Keratinocyte (primary cell): ENCODE data around the gene SMTN. TPM values are rescaled to one million over a fixed set of nuclear protein-coding genes. Genes with fewer than 3 reads are reported as not detected.

Experiments
- DNase-seq: peaks from one replicate; pipeline ENCODE4 v3.0.0-alpha.2; 2011; ENCODE audit warnings: low read depth, missing footprints, low spot score
- FAIRE-seq: peaks from 2 replicates; lab custom pipeline; 2011; peaks lifted over from hg19 to GRCh38; lab: Jason Lieb, UNC
- H2AFZ ChIP-seq: 2 replicates; pipeline ENCODE4 v1.6.0; 2012; ENCODE audit warnings: low read length, control low read depth, inconsistent platforms; ENCODE audit not compliant: control insufficient read depth
- H3K27ac ChIP-seq: 2 replicates; pipeline ENCODE4 v1.5.1; 2011; ENCODE audit warnings: low read length; ENCODE audit not compliant: control insufficient read depth, insufficient read depth
- H3K27me3 ChIP-seq: 3 replicates; pipeline ENCODE4 v1.6.0; 2011; ENCODE audit warnings: low read length; ENCODE audit not compliant: control insufficient read depth, insufficient read depth; ENCODE audit errors: extremely low read depth
- H3K36me3 ChIP-seq, 2 experiments: 2 replicates in 1 of 2; 3 replicates in 1 of 2; pipeline ENCODE4 v1.5.1; 2011; ENCODE audit warnings: low read length in 2 of 2, mild to moderate bottlenecking in 1 of 2; ENCODE audit not compliant: control insufficient read depth in 2 of 2, insufficient read depth in 2 of 2; ENCODE audit errors: extremely low read depth in 1 of 2
- H3K4me1 ChIP-seq: 3 replicates; pipeline ENCODE4 v1.5.1; 2011; ENCODE audit warnings: low read length; ENCODE audit not compliant: control insufficient read depth, insufficient read depth; ENCODE audit errors: extremely low read depth
- H3K4me2 ChIP-seq: 3 replicates; pipeline ENCODE4 v1.6.0; 2011; ENCODE audit warnings: low read depth, low read length; ENCODE audit not compliant: control insufficient read depth, insufficient read depth; ENCODE audit errors: extremely low read depth
- H3K4me3 ChIP-seq, 3 experiments: fragments of 200-600 bp in 1 of 3; sonication (generic) in 1 of 3; 2 replicates in 2 of 3; 3 replicates in 1 of 3; pipeline ENCODE4 v1.5.1; 2011 to 2016; ENCODE audit warnings: low read length in 3 of 3, mild to moderate bottlenecking in 3 of 3, control low read depth in 2 of 3, inconsistent platforms in 1 of 3, low read depth in 1 of 3, mixed read lengths in 1 of 3, mixed run types in 1 of 3, moderate library complexity in 1 of 3; ENCODE audit not compliant: control insufficient read depth in 2 of 3, insufficient read depth in 2 of 3; ENCODE audit errors: extremely low read depth in 1 of 3
- H3K79me2 ChIP-seq: 2 replicates; pipeline ENCODE4 v1.6.0; 2012; ENCODE audit warnings: low read length; ENCODE audit not compliant: control insufficient read depth, insufficient read depth
- H3K9ac ChIP-seq: 3 replicates; pipeline ENCODE4 v1.6.0; 2011; ENCODE audit warnings: low read length; ENCODE audit not compliant: control insufficient read depth, insufficient read depth; ENCODE audit errors: extremely low read depth
- H3K9me1 ChIP-seq: 3 replicates; pipeline ENCODE4 v1.6.0; 2011; ENCODE audit warnings: low read length; ENCODE audit not compliant: control insufficient read depth, insufficient read depth; ENCODE audit errors: extremely low read depth
- H3K9me3 ChIP-seq: 2 replicates; pipeline ENCODE4 v1.5.1; 2012; ENCODE audit warnings: low read depth, low read length; ENCODE audit not compliant: control insufficient read depth
- H4K20me1 ChIP-seq: 3 replicates; pipeline ENCODE4 v1.6.0; 2011; ENCODE audit warnings: low read length; ENCODE audit not compliant: control insufficient read depth, insufficient read depth; ENCODE audit errors: extremely low read depth
- CTCF ChIP-seq, 3 experiments: IDR thresholded peaks in 1 of 3; conservative IDR thresholded peaks in 1 of 3; optimal IDR thresholded peaks in 1 of 3; 2 replicates in 2 of 3; 3 replicates in 1 of 3; pipeline versions ENCODE3 to v1.5.1; 2011; ENCODE audit warnings: low read length in 3 of 3, mild to moderate bottlenecking in 3 of 3, moderate library complexity in 2 of 3, control low read depth in 1 of 3, inconsistent platforms in 1 of 3; ENCODE audit not compliant: insufficient read depth in 2 of 3; ENCODE audit errors: extremely low read depth in 1 of 3
- EZH2 ChIP-seq: IDR thresholded peaks from one replicate; pipeline ENCODE4 v1.6.1; 2012; ENCODE audit warnings: inconsistent platforms, mild to moderate bottlenecking, low read length, moderate library complexity
- dilution Hi-C: fragments of 300-500 bp; cut with MboI; formaldehyde crosslinking; loops from one replicate; pipeline ENCODE4 v1.7.0; 2020; ENCODE audit warnings: low sequenced_read_pairs; ENCODE audit not compliant: extremely low pct_ligation_motif_present
- polyA plus RNA-seq, 5 experiments: library from polyadenylated mRNA; depleted of rRNA in 3 of 5; stranded (reverse) in 3 of 5; stranded (forward) in 1 of 5; unstranded in 1 of 5; fragments of >200 nt; gene quantifications; 1 replicate in 1 of 5; 2 replicates in 3 of 5; 3 replicates in 1 of 5; pipeline versions ENCODE4 v1.2.1 to v1.2.3, GENCODE V29; 2011 to 2012; ENCODE audit warnings: missing spikeins in 2 of 5, low read depth in 1 of 5, low replicate concordance in 1 of 5

Gene SMTN
- polyA plus RNA-seq, 1 donor (not counting 4 experiments of a cell fraction or from before 2014, with no cell fraction given): 61.2 TPM

- FAIRE-seq (no peak), DNase-seq (no peak)
- no peak for TF ChIP-seq EZH2
- no peak for TF ChIP-seq CTCF (optimal IDR thresholded peaks at IDR 0.05 in 1 of 3, IDR thresholded peaks at IDR 0.05 in 1 of 3, conservative IDR thresholded peaks at IDR 0.05 in 1 of 3; ENCODE audit: extremely low read depth in 1 of 3, insufficient read depth in 2 of 3, low read length in 3 of 3)
- Histone ChIP-seq H4K20me1 (no peaks in the 10 kb centered on the region), H3K4me1 (peaks cover 8% of the 10 kb centered on the region), H3K27ac (no peak overlapping the region), H3K36me3 (no peaks in the 10 kb centered on the region), H3K9ac (no peak overlapping the region), H3K4me3 (no peak overlapping the region), H3K9me1 (no peaks in the 10 kb centered on the region), H3K79me2 (no peaks in the 10 kb centered on the region), H2AFZ (peak overlapping the region; percentile 71), H3K9me3 (no peaks in the 10 kb centered on the region), H3K27me3 (no peaks in the 10 kb centered on the region), H3K4me2 (no peak overlapping the region)
- dilution Hi-C loops: no loop called here
These were observed 67.4 kb downstream of the SMTN start for GRCh38 chr22:31148488-31148887.

DNA sequence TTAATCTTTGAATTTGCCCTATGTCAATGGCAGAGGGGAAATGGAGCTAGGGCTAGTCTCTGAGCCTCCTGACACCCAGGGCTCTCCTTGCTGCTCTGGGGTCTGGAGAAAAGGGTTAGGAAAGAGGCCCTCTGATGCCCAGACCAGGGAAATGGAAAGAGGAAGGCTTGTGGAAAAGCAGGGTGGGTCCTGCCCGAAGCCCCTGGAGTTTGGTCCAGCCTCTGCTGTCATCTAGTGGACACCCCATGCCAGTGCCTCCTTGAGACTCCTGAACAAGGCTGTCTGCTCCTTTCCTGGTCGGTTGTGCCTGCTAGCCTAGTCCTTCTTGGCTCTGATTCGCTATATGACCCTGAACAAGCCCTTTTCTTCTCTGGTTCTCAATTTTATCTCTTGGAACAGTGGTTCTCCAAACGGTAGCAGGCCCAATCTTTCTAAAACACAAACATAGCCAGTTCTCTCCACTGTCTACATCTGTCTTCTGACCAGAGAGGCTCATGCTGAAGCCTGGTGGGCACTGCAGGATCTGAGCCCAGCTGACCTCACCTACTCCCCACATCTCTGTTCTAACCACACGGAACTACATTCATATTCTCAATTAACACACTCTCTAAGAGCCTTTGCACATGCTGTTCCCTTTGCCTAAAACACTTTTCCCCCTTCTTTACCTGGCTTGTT lies 68.0 kb downstream of the SMTN start:
- Histone ChIP-seq H3K4me3 (no peak overlapping the region), H3K27me3 (no peaks in the 10 kb centered on the region), H3K4me1 (peaks cover 4% of the 10 kb centered on the region), H3K27ac (no peak overlapping the region), H3K79me2 (no peaks in the 10 kb centered on the region), H3K36me3 (no peaks in the 10 kb centered on the region), H3K9ac (no peak overlapping the region), H3K4me2 (no peak overlapping the region), H2AFZ (peak overlapping the region; percentile 71), H3K9me3 (no peaks in the 10 kb centered on the region), H3K9me1 (no peaks in the 10 kb centered on the region), H4K20me1 (no peaks in the 10 kb centered on the region)
- no peak for DNase-seq
- dilution Hi-C loops: no loop called here
- TF ChIP-seq EZH2: no peak
- peak; percentile 96 to 100 (median 99) for TF ChIP-seq CTCF (optimal IDR thresholded peaks at IDR 0.05 in 1 of 3, IDR thresholded peaks at IDR 0.05 in 1 of 3, conservative IDR thresholded peaks at IDR 0.05 in 1 of 3; ENCODE audit: extremely low read depth in 1 of 3, insufficient read depth in 2 of 3, low read length in 3 of 3)
- peak; percentile 98 for FAIRE-seq
